HepG2 (cell line): ENCODE measurements around the gene SCGB3A2. TPM values are rescaled to one million over a fixed set of nuclear protein-coding genes. Genes with fewer than 3 reads are reported as not detected.

Experiments
- ATAC-seq: fragments of 200-7000 bp; cut with Tn5 transposase; 3 replicates; pipeline ENCODE4 v1.9.1; 2020; ENCODE audit warnings: mild to moderate bottlenecking, moderate library complexity
- BruUV-seq: library from RNA; stranded (reverse); fragments of 400-500 nt; replicated peaks from 2 replicates; lab custom pipeline; 2021; lab: Mats Ljungman, UMichigan
- CTCF ChIA-PET: fragments of 300-600 bp; formaldehyde crosslinking; extraction: SDS; loops from one replicate; lab custom pipeline; 2021; ENCODE audit warnings: low total read pairs, inconsistent platforms, low intra/inter-chr PET ratio; lab: Yijun Ruan, JAX
- POLR2A ChIA-PET: fragments of 350-600 bp; sonication (Branson Sonifier 250); formaldehyde crosslinking; loops from one replicate; lab custom pipeline; 2020; ENCODE audit warnings: antibody characterized with exemption, inconsistent platforms; lab: Yijun Ruan, JAX
- DNase-seq: peaks from one replicate; pipeline ENCODE4 v3.0.0-alpha.2; 2015; ENCODE audit warnings: low spot score
- FAIRE-seq: peaks from 3 replicates; lab custom pipeline; 2011; peaks lifted over from hg19 to GRCh38; lab: Jason Lieb, UNC
- H2AFZ ChIP-seq: one replicate; pipeline ENCODE4 v1.6.1; 2011; ENCODE audit warnings: low read length, inconsistent platforms
- H3K27ac ChIP-seq: fragments of 300-600 bp; 3 replicates; pipeline ENCODE4 v1.8.0; 2011; ENCODE audit warnings: mixed run types, mild to moderate bottlenecking, mixed read lengths, low read length, inconsistent platforms; ENCODE audit not compliant: insufficient read depth; ENCODE audit errors: extremely low read length
- H3K27me3 ChIP-seq, 2 experiments: fragments of 200-600 bp in 1 of 2; 2 replicates in 1 of 2; 3 replicates in 1 of 2; pipeline versions ENCODE4 v1.6.0 to v1.8.0; 2011; ENCODE audit warnings: low read length in 2 of 2, mild to moderate bottlenecking in 2 of 2, moderate library complexity in 2 of 2, inconsistent platforms in 1 of 2; ENCODE audit not compliant: insufficient read depth in 2 of 2, control insufficient read depth in 1 of 2
- H3K36me3 ChIP-seq, 2 experiments: fragments of 200-600 bp in 1 of 2; replicated peaks in 1 of 2; 2 replicates in 1 of 2; 3 replicates in 1 of 2; pipeline versions ENCODE4 v1.5.1 to v1.8.0; 2011; ENCODE audit warnings: low read length in 2 of 2, inconsistent platforms in 1 of 2; ENCODE audit not compliant: insufficient read depth in 2 of 2, control insufficient read depth in 1 of 2
- H3K4me1 ChIP-seq: 2 replicates; pipeline ENCODE4 v1.5.1; 2012; ENCODE audit warnings: low read length, inconsistent platforms; ENCODE audit not compliant: insufficient read depth
- H3K4me2 ChIP-seq: 2 replicates; pipeline ENCODE4 v1.6.0; 2011; ENCODE audit warnings: low read depth, low read length, inconsistent platforms
- H3K4me3 ChIP-seq, 3 experiments: fragments of 200-600 bp in 1 of 3; sonication (generic), shearing (Covaris generic) in 1 of 3; replicated peaks in 1 of 3; 2 replicates each; pipeline ENCODE4 v1.5.1; 2011 to 2016; ENCODE audit warnings: low read length in 3 of 3, inconsistent platforms in 2 of 3, low read depth in 2 of 3, mild to moderate bottlenecking in 2 of 3, control low read depth in 1 of 3, mixed read lengths in 1 of 3; ENCODE audit not compliant: insufficient read depth in 1 of 3
- H3K79me2 ChIP-seq: one replicate; pipeline ENCODE4 v1.6.1; 2011; ENCODE audit warnings: low read length, inconsistent platforms; ENCODE audit not compliant: insufficient read depth
- H3K9ac ChIP-seq: 2 replicates; pipeline ENCODE4 v1.6.0; 2011; ENCODE audit warnings: mild to moderate bottlenecking, low read depth, low read length, inconsistent platforms; ENCODE audit not compliant: insufficient read depth
- H3K9me3 ChIP-seq: 2 replicates; pipeline ENCODE4 v1.5.1; 2012; ENCODE audit warnings: mild to moderate bottlenecking, low read length
- H4K20me1 ChIP-seq: 2 replicates; pipeline ENCODE4 v1.6.0; 2011; ENCODE audit warnings: inconsistent platforms, mild to moderate bottlenecking, low read length, moderate library complexity; ENCODE audit not compliant: insufficient read depth
- BCL6 ChIP-seq: IDR thresholded peaks from 2 replicates; pipeline ENCODE4 v1.6.1; 2016; ENCODE audit warnings: missing genetic modification reagents, missing compliant biosample characterization
- HDAC6 ChIP-seq: fragments of 200-600 bp; sonication (generic); IDR thresholded peaks from 2 replicates; pipeline ENCODE4 v1.7.0; 2017; ENCODE audit warnings: mild to moderate bottlenecking, antibody characterized with exemption, low read length, low read depth
- JUNB ChIP-seq: sonication (generic); formaldehyde crosslinking; IDR thresholded peaks from 2 replicates; pipeline ENCODE4 v1.8.0; 2022; ENCODE audit warnings: missing genetic modification reagents, mild to moderate bottlenecking, borderline replicate concordance
- ZNF232 ChIP-seq: sonication (generic); formaldehyde crosslinking; IDR thresholded peaks from 2 replicates; pipeline ENCODE4 v1.4.0; 2020; ENCODE audit warnings: missing genetic modification reagents, borderline replicate concordance
- ZNF562 ChIP-seq: sonication (generic); formaldehyde crosslinking; IDR thresholded peaks from 2 replicates; pipeline ENCODE4 v1.8.0; 2022; ENCODE audit warnings: missing genetic modification reagents, borderline replicate concordance
- ZNF629 ChIP-seq: sonication (generic); formaldehyde crosslinking; conservative IDR thresholded peaks from 2 replicates; pipeline ENCODE4 v1.5.0; 2020; ENCODE audit warnings: missing genetic modification reagents
- ZSCAN20 ChIP-seq: sonication (generic); formaldehyde crosslinking; IDR thresholded peaks from 2 replicates; pipeline ENCODE4 v1.4.0; 2020; ENCODE audit warnings: missing genetic modification reagents, mild to moderate bottlenecking, borderline replicate concordance
- WGBS: methylation state at CpG from one replicate; pipeline ENCODE4 v1.1.6; 2017; ENCODE audit warnings: low lambda C conversion rate; 5-methylcytosine and 5-hydroxymethylcytosine counted together
- in situ Hi-C: cut with HindIII; loops from 2 replicates; pipeline ENCODE4 v1.10.0; 2017; ENCODE audit warnings: low pct_unique_long_range_greater_than_20kb; ENCODE audit not compliant: extremely low pct_ligation_motif_present
- intact Hi-C: fragments of 100-400 bp; cut with micrococcal nuclease; formaldehyde crosslinking; loops from one replicate; pipeline ENCODE4 v1.10.0; 2022; ENCODE audit not compliant: unreplicated experiment
- polyA plus RNA-seq, 8 experiments: library from polyadenylated mRNA; depleted of rRNA in 3 of 8; stranded (reverse) in 7 of 8; unstranded in 1 of 8; fragments of >200 nt; fragmentation: Illumina TruSeq in 4 of 8; extraction: Trizol in 4 of 8; gene quantifications; 2 replicates each; pipeline versions ENCODE4 v1.2.1 to v1.2.3, GENCODE V29; 2011 to 2016; ENCODE audit warnings: low read depth in 4 of 8, missing spikeins in 1 of 8, mixed read lengths in 1 of 8; ENCODE audit not compliant: insufficient read depth in 1 of 8
- total RNA-seq, 5 experiments: library from RNA; depleted of rRNA; stranded (reverse); fragments of >200 nt; fragmentation: Illumina TruSeq; extraction: Trizol; gene quantifications; 2 replicates each; pipeline ENCODE4 v1.2.3, GENCODE V29; 2016; ENCODE audit warnings: low read depth in 1 of 5
- TF ChIP-seq, protein P1 (sequence below): sonication (generic); formaldehyde crosslinking; conservative IDR thresholded peaks from 2 replicates; pipeline ENCODE4 v1.4.0; 2020; ENCODE audit warnings: mild to moderate bottlenecking, missing genetic modification reagents, moderate library complexity
- TF ChIP-seq, protein P2 (sequence below): sonication (generic); formaldehyde crosslinking; IDR thresholded peaks from 2 replicates; pipeline ENCODE4 v1.4.0; 2020; ENCODE audit warnings: missing genetic modification reagents, borderline replicate concordance
- TF ChIP-seq, protein P3 (sequence below): sonication (generic); formaldehyde crosslinking; IDR thresholded peaks from 2 replicates; pipeline ENCODE4 v1.5.0; 2020; ENCODE audit warnings: missing genetic modification reagents
- TF ChIP-seq, protein P4 (sequence below): sonication (generic); IDR thresholded peaks from 2 replicates; pipeline ENCODE4 v1.6.1; 2016; ENCODE audit warnings: low read depth, borderline replicate concordance
- TF ChIP-seq, protein P5 (sequence below): sonication (generic); formaldehyde crosslinking; IDR thresholded peaks from 2 replicates; pipeline ENCODE4 v1.8.1; 2023; ENCODE audit warnings: mild to moderate bottlenecking, missing genetic modification reagents, borderline replicate concordance
- TF ChIP-seq, protein P6 (sequence below): sonication (generic); formaldehyde crosslinking; IDR thresholded peaks from 2 replicates; pipeline ENCODE4 v1.8.0; 2022; ENCODE audit warnings: mild to moderate bottlenecking, missing genetic modification reagents; ENCODE audit not compliant: insufficient replicate concordance

SCGB3A2 gene
- total and polyA plus RNA-seq, 2 of the 13 experiments (the other 11 are each of a cell fraction or from before 2014, with no cell fraction given) = not detected

DNA sequence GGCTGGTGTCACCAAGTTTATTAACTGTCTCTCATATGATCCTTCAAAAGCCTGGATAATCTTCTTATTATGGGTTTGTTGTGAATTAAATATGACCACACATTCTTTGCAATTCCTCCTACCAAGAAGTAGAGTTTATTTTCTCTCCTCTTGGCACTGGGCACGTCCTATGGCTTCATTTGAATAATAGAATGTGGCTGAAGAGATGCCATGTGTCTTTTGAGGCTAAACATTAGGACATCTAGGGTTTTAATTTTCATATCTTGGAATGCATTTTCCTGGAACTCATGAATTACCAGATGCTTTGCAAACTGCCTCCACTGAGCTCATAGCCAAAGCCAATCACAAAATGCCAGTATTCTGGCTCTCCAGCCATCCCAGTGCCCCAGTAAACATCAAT is 19.9 kb upstream of the SCGB3A2 start:
- Histone ChIP-seq H3K79me2 (no peaks in the 10 kb centered on the region), H3K27ac (no peak overlapping the region), H3K9ac (no peak overlapping the region), H3K9me3 (no peaks in the 10 kb centered on the region), H3K27me3 (no peaks in the 10 kb centered on the region), H3K36me3 (no peaks in the 10 kb centered on the region), H4K20me1 (no peaks in the 10 kb centered on the region), H3K4me2 (no peak overlapping the region), H3K4me1 (no peaks in the 10 kb centered on the region), H2AFZ (no peak overlapping the region), H3K4me3 (no peak overlapping the region)
- DNase-seq (no peak), FAIRE-seq (no peak), ATAC-seq (no peak)
- ChIA-PET POLR2A (no interaction called here), CTCF (no interaction called here)
- WGBS = 4% methylated on average over 1 of the region's 1 CpG
- BruUV-seq = no TSS peak
- intact Hi-C loops (loop anchor here (5.0 to 10.0 kb wide), 3 partner anchors 36 to 266 kb away; no protein-coding TSS in a partner anchor), in situ Hi-C loops (loop anchor here (5.0 kb wide), 1 partner anchor 79 kb away; no protein-coding TSS in a partner anchor)
- TF ChIP-seq, protein P1, sequence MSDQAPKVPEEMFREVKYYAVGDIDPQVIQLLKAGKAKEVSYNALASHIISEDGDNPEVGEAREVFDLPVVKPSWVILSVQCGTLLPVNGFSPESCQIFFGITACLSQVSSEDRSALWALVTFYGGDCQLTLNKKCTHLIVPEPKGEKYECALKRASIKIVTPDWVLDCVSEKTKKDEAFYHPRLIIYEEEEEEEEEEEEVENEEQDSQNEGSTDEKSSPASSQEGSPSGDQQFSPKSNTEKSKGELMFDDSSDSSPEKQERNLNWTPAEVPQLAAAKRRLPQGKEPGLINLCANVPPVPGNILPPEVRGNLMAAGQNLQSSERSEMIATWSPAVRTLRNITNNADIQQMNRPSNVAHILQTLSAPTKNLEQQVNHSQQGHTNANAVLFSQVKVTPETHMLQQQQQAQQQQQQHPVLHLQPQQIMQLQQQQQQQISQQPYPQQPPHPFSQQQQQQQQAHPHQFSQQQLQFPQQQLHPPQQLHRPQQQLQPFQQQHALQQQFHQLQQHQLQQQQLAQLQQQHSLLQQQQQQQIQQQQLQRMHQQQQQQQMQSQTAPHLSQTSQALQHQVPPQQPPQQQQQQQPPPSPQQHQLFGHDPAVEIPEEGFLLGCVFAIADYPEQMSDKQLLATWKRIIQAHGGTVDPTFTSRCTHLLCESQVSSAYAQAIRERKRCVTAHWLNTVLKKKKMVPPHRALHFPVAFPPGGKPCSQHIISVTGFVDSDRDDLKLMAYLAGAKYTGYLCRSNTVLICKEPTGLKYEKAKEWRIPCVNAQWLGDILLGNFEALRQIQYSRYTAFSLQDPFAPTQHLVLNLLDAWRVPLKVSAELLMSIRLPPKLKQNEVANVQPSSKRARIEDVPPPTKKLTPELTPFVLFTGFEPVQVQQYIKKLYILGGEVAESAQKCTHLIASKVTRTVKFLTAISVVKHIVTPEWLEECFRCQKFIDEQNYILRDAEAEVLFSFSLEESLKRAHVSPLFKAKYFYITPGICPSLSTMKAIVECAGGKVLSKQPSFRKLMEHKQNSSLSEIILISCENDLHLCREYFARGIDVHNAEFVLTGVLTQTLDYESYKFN (CRISPR knock-in tag) = no peak
- TF ChIP-seq, protein P2, sequence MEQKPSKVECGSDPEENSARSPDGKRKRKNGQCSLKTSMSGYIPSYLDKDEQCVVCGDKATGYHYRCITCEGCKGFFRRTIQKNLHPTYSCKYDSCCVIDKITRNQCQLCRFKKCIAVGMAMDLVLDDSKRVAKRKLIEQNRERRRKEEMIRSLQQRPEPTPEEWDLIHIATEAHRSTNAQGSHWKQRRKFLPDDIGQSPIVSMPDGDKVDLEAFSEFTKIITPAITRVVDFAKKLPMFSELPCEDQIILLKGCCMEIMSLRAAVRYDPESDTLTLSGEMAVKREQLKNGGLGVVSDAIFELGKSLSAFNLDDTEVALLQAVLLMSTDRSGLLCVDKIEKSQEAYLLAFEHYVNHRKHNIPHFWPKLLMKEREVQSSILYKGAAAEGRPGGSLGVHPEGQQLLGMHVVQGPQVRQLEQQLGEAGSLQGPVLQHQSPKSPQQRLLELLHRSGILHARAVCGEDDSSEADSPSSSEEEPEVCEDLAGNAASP (CRISPR knock-in tag) = no peak
- TF ChIP-seq ZNF562 (CRISPR knock-in tag) (no peak), ZSCAN20 (CRISPR knock-in tag) (no peak), ZNF232 (CRISPR knock-in tag) (no peak), JUNB (CRISPR knock-in tag) (no peak), BCL6 (no peak), ZNF629 (no peak), HDAC6 (no peak)
- TF ChIP-seq, protein P3, sequence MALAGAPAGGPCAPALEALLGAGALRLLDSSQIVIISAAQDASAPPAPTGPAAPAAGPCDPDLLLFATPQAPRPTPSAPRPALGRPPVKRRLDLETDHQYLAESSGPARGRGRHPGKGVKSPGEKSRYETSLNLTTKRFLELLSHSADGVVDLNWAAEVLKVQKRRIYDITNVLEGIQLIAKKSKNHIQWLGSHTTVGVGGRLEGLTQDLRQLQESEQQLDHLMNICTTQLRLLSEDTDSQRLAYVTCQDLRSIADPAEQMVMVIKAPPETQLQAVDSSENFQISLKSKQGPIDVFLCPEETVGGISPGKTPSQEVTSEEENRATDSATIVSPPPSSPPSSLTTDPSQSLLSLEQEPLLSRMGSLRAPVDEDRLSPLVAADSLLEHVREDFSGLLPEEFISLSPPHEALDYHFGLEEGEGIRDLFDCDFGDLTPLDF = no peak
- TF ChIP-seq, protein P4, sequence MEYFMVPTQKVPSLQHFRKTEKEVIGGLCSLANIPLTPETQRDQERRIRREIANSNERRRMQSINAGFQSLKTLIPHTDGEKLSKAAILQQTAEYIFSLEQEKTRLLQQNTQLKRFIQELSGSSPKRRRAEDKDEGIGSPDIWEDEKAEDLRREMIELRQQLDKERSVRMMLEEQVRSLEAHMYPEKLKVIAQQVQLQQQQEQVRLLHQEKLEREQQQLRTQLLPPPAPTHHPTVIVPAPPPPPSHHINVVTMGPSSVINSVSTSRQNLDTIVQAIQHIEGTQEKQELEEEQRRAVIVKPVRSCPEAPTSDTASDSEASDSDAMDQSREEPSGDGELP = no peak
- TF ChIP-seq, protein P5, sequence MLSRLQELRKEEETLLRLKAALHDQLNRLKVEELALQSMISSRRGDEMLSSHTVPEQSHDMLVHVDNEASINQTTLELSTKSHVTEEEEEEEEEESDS (CRISPR knock-in tag) = no peak
- TF ChIP-seq, protein P6, sequence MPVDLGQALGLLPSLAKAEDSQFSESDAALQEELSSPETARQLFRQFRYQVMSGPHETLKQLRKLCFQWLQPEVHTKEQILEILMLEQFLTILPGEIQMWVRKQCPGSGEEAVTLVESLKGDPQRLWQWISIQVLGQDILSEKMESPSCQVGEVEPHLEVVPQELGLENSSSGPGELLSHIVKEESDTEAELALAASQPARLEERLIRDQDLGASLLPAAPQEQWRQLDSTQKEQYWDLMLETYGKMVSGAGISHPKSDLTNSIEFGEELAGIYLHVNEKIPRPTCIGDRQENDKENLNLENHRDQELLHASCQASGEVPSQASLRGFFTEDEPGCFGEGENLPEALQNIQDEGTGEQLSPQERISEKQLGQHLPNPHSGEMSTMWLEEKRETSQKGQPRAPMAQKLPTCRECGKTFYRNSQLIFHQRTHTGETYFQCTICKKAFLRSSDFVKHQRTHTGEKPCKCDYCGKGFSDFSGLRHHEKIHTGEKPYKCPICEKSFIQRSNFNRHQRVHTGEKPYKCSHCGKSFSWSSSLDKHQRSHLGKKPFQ = no peak
